Mammary epithelial cell (primary cell): ENCODE measurements around the gene CDCA7L.

ENCODE experiments used
- EZH2 ChIP-seq: IDR thresholded peaks from 2 replicates; pipeline ENCODE4 v1.6.1; 2012; ENCODE audit warnings: low read length, inconsistent platforms, borderline replicate concordance
- TF ChIP-seq, protein P1 (sequence below), 2 donors: IDR thresholded peaks in 1 of 2; conservative IDR thresholded peaks in 1 of 2; 2 replicates each; pipeline ENCODE4 v1.5.1; 2011 to 2012; ENCODE audit warnings: inconsistent platforms in 2 of 2, low read length in 2 of 2, mild to moderate bottlenecking in 2 of 2, control low read depth in 1 of 2, low read depth in 1 of 2; ENCODE audit not compliant: insufficient read depth in 1 of 2; ENCODE audit errors: extremely low read depth in 1 of 2

DNA sequence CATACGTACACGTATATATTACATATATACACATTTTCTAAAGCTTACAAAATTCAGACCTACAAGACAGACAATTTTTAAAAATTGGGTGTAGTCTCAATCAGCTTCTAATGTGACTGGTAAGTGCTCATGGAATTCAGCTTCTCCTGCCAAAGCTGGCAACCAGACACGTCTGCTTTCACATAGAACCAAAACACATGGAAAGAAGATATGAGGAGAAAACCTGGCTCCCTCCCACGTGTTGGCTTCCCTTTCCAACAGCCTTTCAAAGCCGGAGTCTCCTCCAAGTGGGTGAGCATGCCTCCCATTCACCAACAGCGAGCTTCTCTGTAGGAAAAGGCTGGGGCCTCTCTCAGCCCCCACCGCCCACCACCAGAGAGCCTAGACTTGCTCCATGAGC lies 33.4 kb downstream of the CDCA7L start:
- TF ChIP-seq, protein P1, sequence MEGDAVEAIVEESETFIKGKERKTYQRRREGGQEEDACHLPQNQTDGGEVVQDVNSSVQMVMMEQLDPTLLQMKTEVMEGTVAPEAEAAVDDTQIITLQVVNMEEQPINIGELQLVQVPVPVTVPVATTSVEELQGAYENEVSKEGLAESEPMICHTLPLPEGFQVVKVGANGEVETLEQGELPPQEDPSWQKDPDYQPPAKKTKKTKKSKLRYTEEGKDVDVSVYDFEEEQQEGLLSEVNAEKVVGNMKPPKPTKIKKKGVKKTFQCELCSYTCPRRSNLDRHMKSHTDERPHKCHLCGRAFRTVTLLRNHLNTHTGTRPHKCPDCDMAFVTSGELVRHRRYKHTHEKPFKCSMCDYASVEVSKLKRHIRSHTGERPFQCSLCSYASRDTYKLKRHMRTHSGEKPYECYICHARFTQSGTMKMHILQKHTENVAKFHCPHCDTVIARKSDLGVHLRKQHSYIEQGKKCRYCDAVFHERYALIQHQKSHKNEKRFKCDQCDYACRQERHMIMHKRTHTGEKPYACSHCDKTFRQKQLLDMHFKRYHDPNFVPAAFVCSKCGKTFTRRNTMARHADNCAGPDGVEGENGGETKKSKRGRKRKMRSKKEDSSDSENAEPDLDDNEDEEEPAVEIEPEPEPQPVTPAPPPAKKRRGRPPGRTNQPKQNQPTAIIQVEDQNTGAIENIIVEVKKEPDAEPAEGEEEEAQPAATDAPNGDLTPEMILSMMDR (conservative IDR thresholded peaks at IDR 0.05 in 1 of 2, IDR thresholded peaks at IDR 0.05 in 1 of 2; ENCODE audit: extremely low read depth in 1 of 2, insufficient read depth in 1 of 2, low read depth in 1 of 2, low read length in 2 of 2): no peak
- TF ChIP-seq EZH2: no peak
